B cell (primary cell): Measurements from ENCODE around the gene THBS3.

ENCODE experiments used
- CTCF ChIP-seq: fragments of 200-600 bp; IDR thresholded peaks from one replicate; pipeline ENCODE4 v1.8.0; 2022; ENCODE audit warnings: antibody characterized with exemption, mild to moderate bottlenecking
- EZH2 ChIP-seq: IDR thresholded peaks from 2 replicates; pipeline ENCODE4 v1.6.1; 2012; ENCODE audit warnings: borderline replicate concordance, low read depth, mild to moderate bottlenecking, moderate library complexity, low read length; ENCODE audit not compliant: insufficient read depth, poor library complexity, severe bottlenecking

GRCh38 chr1:155173478-155174323 lies 34.0 kb downstream of the THBS3 start, which contains the start of gene TRIM46:
- peak; percentile 53 for TF ChIP-seq CTCF
- TF ChIP-seq EZH2: no peak
